HepG2 (cell line): ENCODE data around the gene NUDT3. TPM values are rescaled to one million over a fixed set of nuclear protein-coding genes. Genes with fewer than 3 reads are reported as not detected.

Experiments
- FOXP1 ChIP-seq, 2 experiments: fragments of 450-650 bp in 1 of 2; IDR thresholded peaks; 2 replicates each; pipeline ENCODE4 v1.6.1; 2017 to 2018; ENCODE audit warnings: antibody characterized with exemption in 1 of 2
- NFATC3 ChIP-seq: sonication (generic); formaldehyde crosslinking; IDR thresholded peaks from 2 replicates; pipeline ENCODE4 v1.5.1; 2020; ENCODE audit warnings: mild to moderate bottlenecking, missing genetic modification reagents
- NFIB ChIP-seq: sonication (generic); formaldehyde crosslinking; IDR thresholded peaks from 2 replicates; pipeline ENCODE4 v1.9.0; 2021; ENCODE audit warnings: missing genetic modification reagents, mild to moderate bottlenecking, borderline replicate concordance
- REXO4 ChIP-seq: sonication (generic); formaldehyde crosslinking; IDR thresholded peaks from 2 replicates; pipeline ENCODE4 v1.8.0; 2022; ENCODE audit warnings: missing genetic modification reagents, mild to moderate bottlenecking, borderline replicate concordance
- RFXANK ChIP-seq: IDR thresholded peaks from 2 replicates; pipeline ENCODE4 v1.6.1; 2016
- SCMH1 ChIP-seq: sonication (generic); formaldehyde crosslinking; IDR thresholded peaks from 2 replicates; pipeline ENCODE4 v1.9.0; 2021; ENCODE audit warnings: missing genetic modification reagents, mild to moderate bottlenecking, borderline replicate concordance
- ZFP36L1 ChIP-seq: sonication (generic); formaldehyde crosslinking; IDR thresholded peaks from 2 replicates; pipeline ENCODE4 v1.8.0; 2022; ENCODE audit warnings: mild to moderate bottlenecking, missing genetic modification reagents, moderate library complexity
- ZFX ChIP-seq: sonication (generic); formaldehyde crosslinking; IDR thresholded peaks from 2 replicates; pipeline ENCODE4 v1.4.0; 2020; ENCODE audit warnings: mild to moderate bottlenecking, low read depth, missing genetic modification reagents, moderate library complexity
- ZFYVE20 ChIP-seq: sonication (generic); formaldehyde crosslinking; IDR thresholded peaks from 2 replicates; pipeline ENCODE4 v1.8.0; 2023; ENCODE audit warnings: low read depth, mild to moderate bottlenecking, moderate library complexity, missing genetic modification reagents, borderline replicate concordance
- ZKSCAN8 ChIP-seq: IDR thresholded peaks from 2 replicates; pipeline ENCODE4 v1.6.1; 2016; ENCODE audit warnings: borderline replicate concordance, missing genetic modification reagents, missing compliant biosample characterization
- ZNF282 ChIP-seq: fragments of 450-650 bp; IDR thresholded peaks from 2 replicates; pipeline ENCODE4 v1.6.1; 2018; ENCODE audit not compliant: partially characterized antibody
- ZNF432 ChIP-seq: sonication (generic); formaldehyde crosslinking; IDR thresholded peaks from 2 replicates; pipeline ENCODE4 v1.5.0; 2020; ENCODE audit warnings: missing genetic modification reagents, mild to moderate bottlenecking, borderline replicate concordance
- ZNF510 ChIP-seq: sonication (generic); formaldehyde crosslinking; IDR thresholded peaks from 2 replicates; pipeline ENCODE4 v1.4.0; 2020; ENCODE audit warnings: low read depth, mild to moderate bottlenecking, missing genetic modification reagents
- ZSCAN12 ChIP-seq: sonication (generic); formaldehyde crosslinking; IDR thresholded peaks from 2 replicates; pipeline ENCODE4 v1.9.0; 2021; ENCODE audit warnings: mild to moderate bottlenecking, missing genetic modification reagents
- polyA plus RNA-seq, 8 experiments: library from polyadenylated mRNA; depleted of rRNA in 3 of 8; stranded (reverse) in 7 of 8; unstranded in 1 of 8; fragments of >200 nt; fragmentation: Illumina TruSeq in 4 of 8; extraction: Trizol in 4 of 8; gene quantifications; 2 replicates each; pipeline versions ENCODE4 v1.2.1 to v1.2.3, GENCODE V29; 2011 to 2016; ENCODE audit warnings: low read depth in 4 of 8, missing spikeins in 1 of 8, mixed read lengths in 1 of 8; ENCODE audit not compliant: insufficient read depth in 1 of 8
- total RNA-seq, 5 experiments: library from RNA; depleted of rRNA; stranded (reverse); fragments of >200 nt; fragmentation: Illumina TruSeq; extraction: Trizol; gene quantifications; 2 replicates each; pipeline ENCODE4 v1.2.3, GENCODE V29; 2016; ENCODE audit warnings: low read depth in 1 of 5
- TF ChIP-seq, protein P1 (sequence below): IDR thresholded peaks from 2 replicates; pipeline ENCODE4 v1.6.1; 2016; ENCODE audit warnings: missing compliant biosample characterization, missing genetic modification reagents, borderline replicate concordance
- TF ChIP-seq, protein P2 (sequence below): sonication (generic); formaldehyde crosslinking; IDR thresholded peaks from 2 replicates; pipeline ENCODE4 v1.8.1; 2023; ENCODE audit warnings: mild to moderate bottlenecking, inconsistent platforms, moderate library complexity, missing genetic modification reagents, borderline replicate concordance
- TF ChIP-seq, protein P3 (sequence below): sonication (generic); formaldehyde crosslinking; IDR thresholded peaks from 2 replicates; pipeline ENCODE4 v1.4.0; 2020; ENCODE audit warnings: missing genetic modification reagents
- TF ChIP-seq, protein P4 (sequence below): sonication (generic); formaldehyde crosslinking; IDR thresholded peaks from 2 replicates; pipeline ENCODE4 v1.9.0; 2022; ENCODE audit warnings: missing genetic modification reagents, mild to moderate bottlenecking, borderline replicate concordance
- TF ChIP-seq, protein P5 (sequence below): sonication (generic); formaldehyde crosslinking; IDR thresholded peaks from 2 replicates; pipeline ENCODE4 v1.8.0; 2022; ENCODE audit warnings: missing genetic modification reagents, mild to moderate bottlenecking, borderline replicate concordance

Gene NUDT3
- total and polyA plus RNA-seq, 2 of the 13 experiments (the other 11 are each of a cell fraction or from before 2014, with no cell fraction given), result 20.2 to 20.6 TPM

DNA sequence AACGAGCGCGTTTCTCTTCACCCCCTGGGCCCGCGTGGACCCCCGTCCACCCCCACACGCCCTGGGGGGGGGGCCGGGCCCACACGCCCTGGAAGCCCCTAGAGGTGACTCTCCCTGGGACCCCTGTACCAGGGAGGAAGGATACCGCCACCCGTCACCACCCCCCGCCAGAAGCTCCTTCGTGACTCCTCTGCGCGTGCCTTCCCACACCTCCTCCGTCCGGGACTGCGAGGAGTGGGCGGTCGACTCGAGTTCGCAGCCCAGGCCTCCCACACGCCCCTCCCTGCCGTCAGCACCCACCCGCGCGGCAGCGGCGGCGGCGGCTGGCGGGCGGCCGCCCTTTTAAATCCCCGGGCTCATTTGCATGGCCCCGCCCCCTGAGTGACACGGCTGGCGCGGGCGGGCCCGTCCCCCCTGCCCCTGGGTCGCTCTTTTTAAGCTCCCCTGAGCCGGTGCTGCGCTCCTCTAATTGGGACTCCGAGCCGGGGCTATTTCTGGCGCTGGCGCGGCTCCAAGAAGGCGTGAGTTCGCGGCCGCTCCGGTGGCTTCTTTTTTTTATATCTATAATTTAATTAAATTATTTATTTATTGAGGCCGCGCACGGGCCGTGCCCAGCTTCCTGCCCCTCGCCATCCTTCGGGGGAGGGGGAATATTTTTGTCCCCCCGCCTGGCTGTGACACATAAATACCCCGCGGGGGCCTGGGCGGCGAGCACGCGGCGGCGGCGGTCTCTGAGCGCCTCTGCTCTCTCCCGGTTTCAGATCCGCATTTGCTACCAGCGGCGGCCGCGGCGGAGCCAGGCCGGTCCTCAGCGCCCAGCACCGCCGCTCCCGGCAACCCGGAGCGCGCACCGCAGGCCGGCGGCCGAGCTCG, 155.8 kb downstream of the NUDT3 start, which contains the start of gene HMGA1 (continued):
- TF ChIP-seq NFIB (no peak), SCMH1 (CRISPR knock-in tag) (no peak), FOXP1 (IDR thresholded peaks at IDR 0.05) (no peak), FOXP1 (CRISPR knock-in tag; IDR thresholded peaks at IDR 0.05) (no peak), ZNF282 (no peak), ZFX (CRISPR knock-in tag) (peak; percentile 36; the same call in 1 of the 2 replicates), NFATC3 (CRISPR knock-in tag) (no peak), ZSCAN12 (CRISPR knock-in tag) (no peak), ZNF432 (no peak), ZKSCAN8 (CRISPR knock-in tag) (no peak), ZNF510 (CRISPR knock-in tag) (0 out of 2 replicates have a peak, but pooled peaks have one; percentile 63), ZFYVE20 (no peak), ZFP36L1 (CRISPR knock-in tag) (0 out of 2 replicates have a peak, but pooled peaks have one; percentile 61), RFXANK (no peak), REXO4 (CRISPR knock-in tag) (no peak)
- TF ChIP-seq, protein P1, sequence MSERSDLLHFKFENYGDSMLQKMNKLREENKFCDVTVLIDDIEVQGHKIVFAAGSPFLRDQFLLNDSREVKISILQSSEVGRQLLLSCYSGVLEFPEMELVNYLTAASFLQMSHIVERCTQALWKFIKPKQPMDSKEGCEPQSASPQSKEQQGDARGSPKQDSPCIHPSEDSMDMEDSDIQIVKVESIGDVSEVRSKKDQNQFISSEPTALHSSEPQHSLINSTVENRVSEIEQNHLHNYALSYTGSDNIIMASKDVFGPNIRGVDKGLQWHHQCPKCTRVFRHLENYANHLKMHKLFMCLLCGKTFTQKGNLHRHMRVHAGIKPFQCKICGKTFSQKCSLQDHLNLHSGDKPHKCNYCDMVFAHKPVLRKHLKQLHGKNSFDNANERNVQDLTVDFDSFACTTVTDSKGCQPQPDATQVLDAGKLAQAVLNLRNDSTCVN (CRISPR knock-in tag), result 0 out of 2 replicates have a peak, but pooled peaks have one; percentile 30
- TF ChIP-seq, protein P2, sequence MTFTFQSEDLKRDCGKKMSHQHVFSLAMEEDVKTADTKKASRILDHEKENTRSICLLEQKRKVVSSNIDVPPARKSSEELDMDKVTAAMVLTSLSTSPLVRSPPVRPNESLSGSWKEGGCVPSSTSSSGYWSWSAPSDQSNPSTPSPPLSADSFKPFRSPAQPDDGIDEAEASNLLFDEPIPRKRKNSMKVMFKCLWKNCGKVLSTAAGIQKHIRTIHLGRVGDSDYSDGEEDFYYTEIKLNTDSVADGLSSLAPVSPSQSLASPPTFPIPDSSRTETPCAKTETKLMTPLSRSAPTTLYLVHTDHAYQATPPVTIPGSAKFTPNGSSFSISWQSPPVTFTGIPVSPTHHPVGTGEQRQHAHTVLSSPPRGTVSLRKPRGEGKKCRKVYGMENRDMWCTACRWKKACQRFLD (CRISPR knock-in tag), result 0 out of 2 replicates have a peak, but pooled peaks have one; percentile 42
- TF ChIP-seq, protein P3, sequence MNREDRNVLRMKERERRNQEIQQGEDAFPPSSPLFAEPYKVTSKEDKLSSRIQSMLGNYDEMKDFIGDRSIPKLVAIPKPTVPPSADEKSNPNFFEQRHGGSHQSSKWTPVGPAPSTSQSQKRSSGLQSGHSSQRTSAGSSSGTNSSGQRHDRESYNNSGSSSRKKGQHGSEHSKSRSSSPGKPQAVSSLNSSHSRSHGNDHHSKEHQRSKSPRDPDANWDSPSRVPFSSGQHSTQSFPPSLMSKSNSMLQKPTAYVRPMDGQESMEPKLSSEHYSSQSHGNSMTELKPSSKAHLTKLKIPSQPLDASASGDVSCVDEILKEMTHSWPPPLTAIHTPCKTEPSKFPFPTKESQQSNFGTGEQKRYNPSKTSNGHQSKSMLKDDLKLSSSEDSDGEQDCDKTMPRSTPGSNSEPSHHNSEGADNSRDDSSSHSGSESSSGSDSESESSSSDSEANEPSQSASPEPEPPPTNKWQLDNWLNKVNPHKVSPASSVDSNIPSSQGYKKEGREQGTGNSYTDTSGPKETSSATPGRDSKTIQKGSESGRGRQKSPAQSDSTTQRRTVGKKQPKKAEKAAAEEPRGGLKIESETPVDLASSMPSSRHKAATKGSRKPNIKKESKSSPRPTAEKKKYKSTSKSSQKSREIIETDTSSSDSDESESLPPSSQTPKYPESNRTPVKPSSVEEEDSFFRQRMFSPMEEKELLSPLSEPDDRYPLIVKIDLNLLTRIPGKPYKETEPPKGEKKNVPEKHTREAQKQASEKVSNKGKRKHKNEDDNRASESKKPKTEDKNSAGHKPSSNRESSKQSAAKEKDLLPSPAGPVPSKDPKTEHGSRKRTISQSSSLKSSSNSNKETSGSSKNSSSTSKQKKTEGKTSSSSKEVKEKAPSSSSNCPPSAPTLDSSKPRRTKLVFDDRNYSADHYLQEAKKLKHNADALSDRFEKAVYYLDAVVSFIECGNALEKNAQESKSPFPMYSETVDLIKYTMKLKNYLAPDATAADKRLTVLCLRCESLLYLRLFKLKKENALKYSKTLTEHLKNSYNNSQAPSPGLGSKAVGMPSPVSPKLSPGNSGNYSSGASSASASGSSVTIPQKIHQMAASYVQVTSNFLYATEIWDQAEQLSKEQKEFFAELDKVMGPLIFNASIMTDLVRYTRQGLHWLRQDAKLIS (CRISPR knock-in tag), result no peak
- TF ChIP-seq, protein P4, sequence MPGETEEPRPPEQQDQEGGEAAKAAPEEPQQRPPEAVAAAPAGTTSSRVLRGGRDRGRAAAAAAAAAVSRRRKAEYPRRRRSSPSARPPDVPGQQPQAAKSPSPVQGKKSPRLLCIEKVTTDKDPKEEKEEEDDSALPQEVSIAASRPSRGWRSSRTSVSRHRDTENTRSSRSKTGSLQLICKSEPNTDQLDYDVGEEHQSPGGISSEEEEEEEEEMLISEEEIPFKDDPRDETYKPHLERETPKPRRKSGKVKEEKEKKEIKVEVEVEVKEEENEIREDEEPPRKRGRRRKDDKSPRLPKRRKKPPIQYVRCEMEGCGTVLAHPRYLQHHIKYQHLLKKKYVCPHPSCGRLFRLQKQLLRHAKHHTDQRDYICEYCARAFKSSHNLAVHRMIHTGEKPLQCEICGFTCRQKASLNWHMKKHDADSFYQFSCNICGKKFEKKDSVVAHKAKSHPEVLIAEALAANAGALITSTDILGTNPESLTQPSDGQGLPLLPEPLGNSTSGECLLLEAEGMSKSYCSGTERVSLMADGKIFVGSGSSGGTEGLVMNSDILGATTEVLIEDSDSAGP (CRISPR knock-in tag), result peak; percentile 87
- TF ChIP-seq, protein P5, sequence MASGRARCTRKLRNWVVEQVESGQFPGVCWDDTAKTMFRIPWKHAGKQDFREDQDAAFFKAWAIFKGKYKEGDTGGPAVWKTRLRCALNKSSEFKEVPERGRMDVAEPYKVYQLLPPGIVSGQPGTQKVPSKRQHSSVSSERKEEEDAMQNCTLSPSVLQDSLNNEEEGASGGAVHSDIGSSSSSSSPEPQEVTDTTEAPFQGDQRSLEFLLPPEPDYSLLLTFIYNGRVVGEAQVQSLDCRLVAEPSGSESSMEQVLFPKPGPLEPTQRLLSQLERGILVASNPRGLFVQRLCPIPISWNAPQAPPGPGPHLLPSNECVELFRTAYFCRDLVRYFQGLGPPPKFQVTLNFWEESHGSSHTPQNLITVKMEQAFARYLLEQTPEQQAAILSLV (CRISPR knock-in tag), result no peak
